NCI-H524 treated with DMSO at 0.1 percent for 48 hours (cell line): Measurements from ENCODE around the gene TOMM6.
"Not testable (repeated sequence)": the region's sequence is repeated elsewhere in the genome, so short reads cannot be mapped to it uniquely, and the experiment has no call there.

Experiments used
- DNase-seq: peaks from one replicate; lab custom pipeline; 2025; lab: John Stamatoyannopoulos, UW

TOMM6 gene

GRCh38 chr6:41785254-41785653 lies 2.2 kb upstream of the TOMM6 start:
- DNase-seq = no peak

- DNase-seq = no peak
Observed at GRCh38 chr6:41785689-41786450, 1.6 kb upstream of the TOMM6 start.

- no peak for DNase-seq
Observed at GRCh38 chr6:41786451-41787218, 859 bp upstream of the TOMM6 start.

GRCh38 chr6:41789390-41789724 lies 1.9 kb downstream of the TOMM6 start:
- DNase-seq = no peak

GRCh38 chr6:41790045-41790444 lies 2.6 kb downstream of the TOMM6 start:
- no peak for DNase-seq

- DNase-seq = no peak
Observed at GRCh38 chr6:41791305-41791704, 3.8 kb downstream of the TOMM6 start.

- no peak for DNase-seq
Observed at GRCh38 chr6:41791984-41792383, 4.5 kb downstream of the TOMM6 start.

- no peak for DNase-seq
Observed at GRCh38 chr6:41796474-41796873, 9.0 kb downstream of the TOMM6 start.

- no peak for DNase-seq
Observed at GRCh38 chr6:41798901-41799558, 11.5 kb downstream of the TOMM6 start.

- DNase-seq = no peak
Observed at GRCh38 chr6:41799559-41799911, 12.0 kb downstream of the TOMM6 start.

GRCh38 chr6:41801380-41801779 lies 13.9 kb downstream of the TOMM6 start:
- DNase-seq = no peak

- DNase-seq = no peak
Observed at GRCh38 chr6:41805830-41806774, 18.6 kb downstream of the TOMM6 start.

GRCh38 chr6:41811095-41811494 lies 23.6 kb downstream of the TOMM6 start:
- no peak for DNase-seq

- not testable (repeated sequence) for DNase-seq
Observed at GRCh38 chr6:41811946-41812345, 24.5 kb downstream of the TOMM6 start.

- DNase-seq = no peak
Observed at GRCh38 chr6:41813469-41813868, 26.0 kb downstream of the TOMM6 start.

- no peak for DNase-seq
Observed at GRCh38 chr6:41813956-41814355, 26.5 kb downstream of the TOMM6 start.

GRCh38 chr6:41814629-41815028 lies 27.1 kb downstream of the TOMM6 start:
- no peak for DNase-seq

GRCh38 chr6:41815587-41815986 lies 28.1 kb downstream of the TOMM6 start:
- no peak for DNase-seq

- peak; percentile 86 for DNase-seq
Observed at GRCh38 chr6:41818271-41819054, 31.0 kb downstream of the TOMM6 start.

- no peak for DNase-seq
Observed at GRCh38 chr6:41821266-41821665, 33.8 kb downstream of the TOMM6 start.

- no peak for DNase-seq
Observed at GRCh38 chr6:41822021-41822420, 34.5 kb downstream of the TOMM6 start.
